H1 (cell line): ENCODE measurements around the gene DPP3. TPM values are rescaled to one million over a fixed set of nuclear protein-coding genes. Genes with fewer than 3 reads are reported as not detected.

ENCODE experiments used
- CTCF ChIA-PET: fragments of 300-600 bp; sonication (Branson Sonifier 250); formaldehyde crosslinking; loops from one replicate; lab custom pipeline; 2021; ENCODE audit not compliant: partially characterized antibody; lab: Charles Lee
- POLR2A ChIA-PET: fragments of 300-600 bp; sonication (Branson Sonifier 250); formaldehyde crosslinking; loops from one replicate; lab custom pipeline; 2021; ENCODE audit warnings: inconsistent platforms; ENCODE audit not compliant: partially characterized antibody; lab: Charles Lee
- DNase-seq, 2 experiments: peaks; one replicate each; pipeline versions ENCODE4 v3.0.0 to v3.0.0-alpha.2; 2010 to 2022; ENCODE audit warnings: low spot score in 2 of 2, low read depth in 1 of 2, mixed read lengths in 1 of 2
- FAIRE-seq: peaks from 2 replicates; lab custom pipeline; 2011; peaks lifted over from hg19 to GRCh38; lab: Jason Lieb, UNC
- H2AFZ ChIP-seq: 2 replicates; pipeline ENCODE4 v1.8.1; 2012; ENCODE audit warnings: low read length, inconsistent platforms
- H2AK5ac ChIP-seq: 2 replicates; pipeline ENCODE4 v1.6.1; 2013; ENCODE audit warnings: low read depth, low read length
- H2BK120ac ChIP-seq: replicated peaks from 2 replicates; pipeline ENCODE3; 2013; ENCODE audit warnings: low read depth, low read length, inconsistent platforms
- H2BK12ac ChIP-seq: 2 replicates; pipeline ENCODE4 v1.6.1; 2013; ENCODE audit warnings: low read depth, low read length
- H2BK15ac ChIP-seq: 2 replicates; pipeline ENCODE4 v1.6.1; 2013; ENCODE audit warnings: low read length
- H2BK20ac ChIP-seq: 2 replicates; pipeline ENCODE4 v1.6.1; 2013; ENCODE audit warnings: low read length
- H2BK5ac ChIP-seq: 2 replicates; pipeline ENCODE4 v1.6.1; 2013; ENCODE audit warnings: low read depth, low read length
- H3K14ac ChIP-seq: 2 replicates; pipeline ENCODE4 v1.6.1; 2013; ENCODE audit warnings: inconsistent platforms; ENCODE audit not compliant: insufficient read length
- H3K18ac ChIP-seq: 2 replicates; pipeline ENCODE4 v1.6.1; 2013; ENCODE audit warnings: low read length; ENCODE audit errors: extremely low read depth
- H3K23ac ChIP-seq: 2 replicates; pipeline ENCODE4 v1.6.1; 2013; ENCODE audit warnings: inconsistent platforms; ENCODE audit not compliant: insufficient read length
- H3K23me2 ChIP-seq: 2 replicates; pipeline ENCODE4 v1.6.1; 2013; ENCODE audit warnings: low read depth, low read length
- H3K27ac ChIP-seq: 2 replicates; pipeline ENCODE4 v1.6.1; 2011; ENCODE audit warnings: low read depth, low read length, inconsistent platforms
- H3K27me3 ChIP-seq, 4 experiments: replicated peaks in 1 of 4; 1 replicate in 1 of 4; 2 replicates in 3 of 4; pipeline versions ENCODE4 v1.6.1 to v1.8.1; 2011 to 2013; ENCODE audit warnings: low read length in 3 of 4, mild to moderate bottlenecking in 3 of 4, inconsistent platforms in 2 of 4, mixed read lengths in 2 of 4, moderate library complexity in 1 of 4; ENCODE audit not compliant: control insufficient read depth in 3 of 4, insufficient read depth in 3 of 4; ENCODE audit errors: extremely low read depth in 1 of 4
- H3K36me3 ChIP-seq, 4 experiments: 2 replicates each; pipeline versions ENCODE4 v1.6.1 to v1.8.1; 2011 to 2013; ENCODE audit warnings: mild to moderate bottlenecking in 4 of 4, low read length in 3 of 4, moderate library complexity in 2 of 4, control low read depth in 1 of 4, inconsistent platforms in 1 of 4; ENCODE audit not compliant: insufficient read depth in 4 of 4, control insufficient read depth in 2 of 4
- H3K4ac ChIP-seq: replicated peaks from 2 replicates; pipeline ENCODE3; 2013; ENCODE audit warnings: low read length, low read depth, mixed read lengths, inconsistent platforms; ENCODE audit not compliant: insufficient read length
- H3K4me1 ChIP-seq, 4 experiments: replicated peaks in 1 of 4; 1 replicate in 1 of 4; 2 replicates in 3 of 4; pipeline versions ENCODE4 v1.6.1 to v1.8.1; 2011 to 2013; ENCODE audit warnings: low read length in 3 of 4, inconsistent platforms in 2 of 4, mixed read lengths in 1 of 4; ENCODE audit not compliant: insufficient read depth in 4 of 4, control insufficient read depth in 3 of 4
- H3K4me2 ChIP-seq, 2 experiments: 2 replicates each; pipeline versions ENCODE4 v1.6.1 to v1.8.1; 2011 to 2013; ENCODE audit warnings: low read depth in 2 of 2, low read length in 2 of 2, control low read depth in 1 of 2, inconsistent platforms in 1 of 2, mild to moderate bottlenecking in 1 of 2; ENCODE audit not compliant: insufficient read depth in 1 of 2
- H3K4me3 ChIP-seq, 4 experiments: fragments of 200-600, 300-600 bp in 1 of 4; sonication (generic), shearing (Covaris generic), sonication (Bioruptor Twin) in 1 of 4; 2 replicates each; pipeline versions ENCODE4 v1.5.1 to v1.8.1; 2011 to 2016; ENCODE audit warnings: low read length in 4 of 4, low read depth in 3 of 4, control low read depth in 2 of 4, inconsistent platforms in 2 of 4, mild to moderate bottlenecking in 2 of 4, mixed read lengths in 1 of 4, moderate library complexity in 1 of 4; ENCODE audit not compliant: insufficient read depth in 2 of 4; ENCODE audit errors: extremely low read depth in 1 of 4
- H3K56ac ChIP-seq: replicated peaks from 2 replicates; pipeline ENCODE3; 2013; ENCODE audit warnings: low read depth, mild to moderate bottlenecking, mixed read lengths, low read length, inconsistent platforms; ENCODE audit not compliant: insufficient read length
- H3K79me1 ChIP-seq: 2 replicates; pipeline ENCODE4 v1.6.1; 2013; ENCODE audit warnings: low read depth, low read length, control low read depth
- H3K79me2 ChIP-seq, 2 experiments: 2 replicates each; pipeline versions ENCODE4 v1.6.1 to v1.8.1; 2012 to 2013; ENCODE audit warnings: low read length in 2 of 2, mild to moderate bottlenecking in 2 of 2, inconsistent platforms in 1 of 2; ENCODE audit not compliant: insufficient read depth in 2 of 2, control insufficient read depth in 1 of 2
- H3K9ac ChIP-seq, 4 experiments: replicated peaks in 1 of 4; 1 replicate in 1 of 4; 2 replicates in 3 of 4; pipeline versions ENCODE4 v1.6.1 to v1.8.1; 2011 to 2013; ENCODE audit warnings: low read depth in 3 of 4, low read length in 3 of 4, control low read depth in 2 of 4, mild to moderate bottlenecking in 2 of 4, moderate library complexity in 2 of 4, inconsistent platforms in 1 of 4; ENCODE audit errors: extremely low read depth in 1 of 4
- H3K9me3 ChIP-seq, 2 experiments: 2 replicates each; pipeline versions ENCODE4 v1.6.1 to v1.8.1; 2012 to 2013; ENCODE audit warnings: mild to moderate bottlenecking in 2 of 2, moderate library complexity in 2 of 2, control low read depth in 1 of 2, inconsistent platforms in 1 of 2, low read depth in 1 of 2, low read length in 1 of 2, mixed read lengths in 1 of 2; ENCODE audit not compliant: insufficient read depth in 2 of 2
- H4K20me1 ChIP-seq, 2 experiments: replicated peaks in 1 of 2; 2 replicates each; pipeline versions ENCODE3 to v1.8.1; 2011 to 2013; ENCODE audit warnings: inconsistent platforms in 2 of 2, low read length in 2 of 2, mild to moderate bottlenecking in 1 of 2; ENCODE audit not compliant: insufficient read depth in 2 of 2, control insufficient read depth in 1 of 2
- H4K5ac ChIP-seq: 2 replicates; pipeline ENCODE4 v1.6.1; 2013; ENCODE audit warnings: low read length, low read depth, mixed read lengths, inconsistent platforms; ENCODE audit not compliant: insufficient read length
- H4K8ac ChIP-seq: 2 replicates; pipeline ENCODE4 v1.8.0; 2013; ENCODE audit warnings: mild to moderate bottlenecking, moderate library complexity, low read length, inconsistent platforms; ENCODE audit not compliant: insufficient read depth; ENCODE audit errors: extremely low read depth
- H4K91ac ChIP-seq: replicated peaks from 2 replicates; pipeline ENCODE3; 2013; ENCODE audit warnings: low read length, mixed read lengths, inconsistent platforms; ENCODE audit not compliant: insufficient read length
- CREB1 ChIP-seq: IDR thresholded peaks from 2 replicates; pipeline ENCODE4 v1.6.1; 2012; ENCODE audit warnings: inconsistent platforms
- CTCF ChIP-seq, 3 experiments: IDR thresholded peaks; 1 replicate in 2 of 3; 2 replicates in 1 of 3; pipeline versions ENCODE4 v1.5.1 to v1.6.1; 2011; ENCODE audit warnings: low read length in 3 of 3, mild to moderate bottlenecking in 3 of 3, inconsistent platforms in 2 of 3, low read depth in 1 of 3, moderate library complexity in 1 of 3; ENCODE audit not compliant: insufficient read depth in 1 of 3; ENCODE audit errors: control extremely low read depth in 1 of 3
- EP300 ChIP-seq, 2 experiments: IDR thresholded peaks; 1 replicate in 1 of 2; 2 replicates in 1 of 2; pipeline ENCODE4 v1.6.1; 2011 to 2012; ENCODE audit warnings: low read depth in 2 of 2, low read length in 2 of 2, mild to moderate bottlenecking in 2 of 2, borderline replicate concordance in 1 of 2, inconsistent platforms in 1 of 2, moderate library complexity in 1 of 2
- FOSL1 ChIP-seq: IDR thresholded peaks from 2 replicates; pipeline ENCODE4 v1.6.1; 2011; ENCODE audit warnings: mild to moderate bottlenecking, low read depth, low read length, moderate library complexity; ENCODE audit not compliant: insufficient read depth
- HDAC2 ChIP-seq, 2 experiments: fragments of 300-600 bp in 1 of 2; sonication (generic) in 1 of 2; IDR thresholded peaks; 2 replicates each; pipeline ENCODE4 v1.6.1; 2011 to 2012; ENCODE audit warnings: low read depth in 2 of 2, low read length in 2 of 2, mild to moderate bottlenecking in 2 of 2, moderate library complexity in 2 of 2, borderline replicate concordance in 1 of 2, inconsistent platforms in 1 of 2
- PHF8 ChIP-seq: fragments of 200-600 bp; sonication (generic); conservative IDR thresholded peaks from 2 replicates; pipeline ENCODE4 v1.7.1; 2012; ENCODE audit warnings: low read depth, mild to moderate bottlenecking, inconsistent platforms, low read length, moderate library complexity
- SIRT6 ChIP-seq: IDR thresholded peaks from one replicate; pipeline ENCODE4 v1.7.1; 2012; ENCODE audit warnings: low read length, inconsistent platforms
- SP2 ChIP-seq: IDR thresholded peaks from 2 replicates; pipeline ENCODE4 v1.6.1; 2012; ENCODE audit warnings: mild to moderate bottlenecking, low read length, inconsistent platforms
- WGBS, 2 experiments: shearing (Covaris generic) in 1 of 2; methylation state at CpG; one replicate each; pipeline versions ENCODE4 v1.1.6 to v1.1.7; 2013 to 2015; ENCODE audit warnings: low lambda C conversion rate in 2 of 2, mixed read lengths in 2 of 2, inconsistent platforms in 1 of 2, low coverage in 1 of 2, missing lambda C conversion rate in 1 of 2; ENCODE audit not compliant: insufficient replicate concordance in 2 of 2, insufficient coverage in 1 of 2, insufficient read length in 1 of 2; ENCODE audit errors: extremely low coverage in 1 of 2, missing lambda C conversion rate in 1 of 2; 5-methylcytosine and 5-hydroxymethylcytosine counted together
- polyA plus RNA-seq, 7 experiments: library from polyadenylated mRNA; depleted of rRNA in 3 of 7; stranded (reverse) in 5 of 7; unstranded in 2 of 7; fragments of >200 nt in 5 of 7; fragments of 200-250 nt in 2 of 7; gene quantifications; 1 replicate in 5 of 7; 2 replicates in 1 of 7; 4 replicates in 1 of 7; pipeline versions ENCODE4 v1.2.1 to v1.2.3, GENCODE V29; 2011 to 2013; ENCODE audit warnings: missing spikeins in 2 of 7, mixed read lengths in 2 of 7
- total RNA-seq: library from RNA; stranded (reverse); fragmentation: NEBNext Ultra II Directional; extraction: Animal tissue kit (Norgen Biotek cat#: 25700); gene quantifications from 2 replicates; pipeline ENCODE4 v1.2.1, GENCODE V29; 2021

The DPP3 gene
- total and polyA plus RNA-seq, 2 of the 8 experiments (the other 6 are each of a cell fraction or from before 2014, with no cell fraction given), result 75.1 to 82.7 TPM

DNA sequence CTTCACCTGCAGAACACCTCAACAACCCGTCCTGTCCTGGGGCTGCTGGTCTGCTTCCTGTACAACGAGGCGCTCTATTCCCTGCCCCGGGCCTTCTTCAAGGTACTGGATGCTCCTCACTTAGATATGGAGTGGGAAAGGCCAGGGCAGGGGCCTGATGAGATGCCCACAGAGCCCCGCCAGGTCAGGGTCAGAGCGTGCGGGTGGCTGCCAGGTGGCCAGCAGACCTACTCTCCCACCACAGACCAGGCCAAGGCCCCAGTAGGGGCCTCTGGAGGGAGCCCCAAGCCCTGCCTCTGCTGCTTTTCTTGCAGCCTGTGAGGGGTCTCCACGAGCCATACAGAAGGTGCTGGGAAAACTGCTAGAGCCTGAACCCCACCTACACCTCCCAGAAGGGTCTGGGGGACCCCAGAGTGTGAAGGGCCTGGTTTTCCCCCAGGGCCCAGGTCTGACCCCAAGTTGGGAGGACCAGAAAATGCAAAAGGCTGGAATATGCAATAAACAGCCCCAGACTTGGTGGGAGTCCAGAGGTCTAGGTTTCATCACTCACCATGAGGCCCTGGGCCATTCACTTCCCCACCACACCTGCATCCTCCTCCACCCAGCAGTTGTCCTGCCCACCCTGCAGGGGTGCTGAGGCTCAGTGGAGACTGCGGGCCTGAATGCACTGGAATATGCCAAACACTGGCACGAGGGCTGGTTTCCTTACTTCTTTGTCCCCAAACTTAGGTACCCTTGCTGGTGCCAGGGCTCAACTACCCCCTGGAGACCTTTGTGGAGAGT, 50.9 kb downstream of the DPP3 start:
- no peaks in the 10 kb centered on the region for H3K79me2 ChIP-seq
- no peak overlapping the region for H3K4ac ChIP-seq
- peaks cover 0 to 2% (median 0%) of the 10 kb centered on the region in 4 experiments; a peak in 1 of 7 replicates for H3K4me1 ChIP-seq
- H3K23ac ChIP-seq, result no peak overlapping the region
- H2BK20ac ChIP-seq, result no peak overlapping the region
- H2BK12ac ChIP-seq, result 0 out of 2 replicates have a peak overlapping the region, but pooled peaks have one; percentile 39
- H4K91ac ChIP-seq, result no peak overlapping the region
- FAIRE-seq (no peak), DNase-seq (no peak)
- H2BK15ac ChIP-seq, result 0 out of 2 replicates have a peak overlapping the region, but pooled peaks have one; percentile 61
- H3K79me1 ChIP-seq, result peaks cover 2% of the 10 kb centered on the region; the same call in 1 of the 2 replicates
- H3K27me3 ChIP-seq, result no peaks in the 10 kb centered on the region
- H3K23me2 ChIP-seq, result no peaks in the 10 kb centered on the region
- no peak overlapping the region for H3K9ac ChIP-seq
- WGBS, 2 experiments, result 92% methylated on average over 10 of the region's 10 CpGs; no CpG with 5 or more reads in 1 of the 2 experiments
- ChIA-PET CTCF (interaction anchor here (0.6 to 1.3 kb wide), 6 partner anchors 12 to 112 kb away, joined by 3 read pairs; partner anchors contain the start of genes CCDC87 and CCS), POLR2A (interaction anchor here (0.5 to 4.8 kb wide), 9 partner anchors 7 to 249 kb away, joined by 3 to 23 read pairs (median 4); partner anchors contain the start of genes ACTN3 and ZDHHC24)
- peaks cover 0 to 3% (median 1%) of the 10 kb centered on the region in 4 experiments; a peak in 3 of 8 replicates for H3K36me3 ChIP-seq
- no peak overlapping the region for H3K27ac ChIP-seq
- H2BK5ac ChIP-seq, result no peak overlapping the region
- H4K20me1 ChIP-seq, result no peaks in the 10 kb centered on the region
- no peak overlapping the region for H3K4me2 ChIP-seq
- H3K9me3 ChIP-seq, result no peaks in the 10 kb centered on the region
- H2AK5ac ChIP-seq, result no peak overlapping the region
- no peak overlapping the region for H3K56ac ChIP-seq
- no peak overlapping the region; the same call in 1 of the 2 replicates for H4K8ac ChIP-seq
- no peak overlapping the region for H4K5ac ChIP-seq
- H2BK120ac ChIP-seq, result no peak overlapping the region
- no peak overlapping the region for H3K14ac ChIP-seq
- H3K4me3 ChIP-seq, result no peak overlapping the region
- no peak overlapping the region; the same call in 1 of the 2 replicates for H3K18ac ChIP-seq
- no peak overlapping the region for H2AFZ ChIP-seq
- TF ChIP-seq HDAC2 (IDR thresholded peaks at IDR 0.05; ENCODE audit: borderline replicate concordance in 1 of 2, low read depth in 2 of 2, low read length in 2 of 2) (no peak), PHF8 (no peak), CTCF (IDR thresholded peaks at IDR 0.05; ENCODE audit: control extremely low read depth in 1 of 3, insufficient read depth in 1 of 3, low read depth in 1 of 3, low read length in 3 of 3) (no peak), EP300 (IDR thresholded peaks at IDR 0.05; ENCODE audit: borderline replicate concordance in 1 of 2, low read depth in 2 of 2, low read length in 2 of 2) (no peak), CREB1 (no peak), SIRT6 (no peak), FOSL1 (no peak), SP2 (no peak)
